Omental fat pad (tissue), 4 donors: Measurements from ENCODE around the gene FBXW7. TPM values are rescaled to one million over a fixed set of nuclear protein-coding genes. Genes with fewer than 3 reads are reported as not detected.

Experiments used
- ATAC-seq: fragments of 150-250 bp; one replicate; pipeline ENCODE4 v1.9.1; 2016; ENCODE audit warnings: mild to moderate bottlenecking, moderate library complexity; ENCODE audit not compliant: low FRiP score
- DNase-seq: peaks from one replicate; pipeline ENCODE4 v3.0.0-alpha.2; 2019; ENCODE audit warnings: low spot score
- total RNA-seq, 4 donors: library from RNA; depleted of rRNA; stranded (reverse); fragments of >200 nt; gene quantifications; one replicate each; pipeline ENCODE4 v1.1.0, GENCODE V29; 2016
- TF ChIP-seq, protein P1 (sequence below), 3 donors: fragments of 450-650 bp; IDR thresholded peaks; one replicate each; pipeline ENCODE4 v1.5.1; 2016 to 2017; ENCODE audit warnings: antibody characterized with exemption in 3 of 3, mild to moderate bottlenecking in 3 of 3, moderate library complexity in 2 of 3

Gene FBXW7
- total RNA-seq, 4 donors from 2014 or later, result 44.3 to 62.0 (median 49.9) TPM

GRCh38 chr4:152323221-152323620 is 212.7 kb downstream of the FBXW7 start:
- TF ChIP-seq, protein P1, sequence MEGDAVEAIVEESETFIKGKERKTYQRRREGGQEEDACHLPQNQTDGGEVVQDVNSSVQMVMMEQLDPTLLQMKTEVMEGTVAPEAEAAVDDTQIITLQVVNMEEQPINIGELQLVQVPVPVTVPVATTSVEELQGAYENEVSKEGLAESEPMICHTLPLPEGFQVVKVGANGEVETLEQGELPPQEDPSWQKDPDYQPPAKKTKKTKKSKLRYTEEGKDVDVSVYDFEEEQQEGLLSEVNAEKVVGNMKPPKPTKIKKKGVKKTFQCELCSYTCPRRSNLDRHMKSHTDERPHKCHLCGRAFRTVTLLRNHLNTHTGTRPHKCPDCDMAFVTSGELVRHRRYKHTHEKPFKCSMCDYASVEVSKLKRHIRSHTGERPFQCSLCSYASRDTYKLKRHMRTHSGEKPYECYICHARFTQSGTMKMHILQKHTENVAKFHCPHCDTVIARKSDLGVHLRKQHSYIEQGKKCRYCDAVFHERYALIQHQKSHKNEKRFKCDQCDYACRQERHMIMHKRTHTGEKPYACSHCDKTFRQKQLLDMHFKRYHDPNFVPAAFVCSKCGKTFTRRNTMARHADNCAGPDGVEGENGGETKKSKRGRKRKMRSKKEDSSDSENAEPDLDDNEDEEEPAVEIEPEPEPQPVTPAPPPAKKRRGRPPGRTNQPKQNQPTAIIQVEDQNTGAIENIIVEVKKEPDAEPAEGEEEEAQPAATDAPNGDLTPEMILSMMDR (IDR thresholded peaks at IDR 0.05), result no peak
- ATAC-seq, result no peak
- no peak for DNase-seq

GRCh38 chr4:152322656-152323055 is 213.2 kb downstream of the FBXW7 start:
- ATAC-seq, result no peak
- no peak for DNase-seq
- TF ChIP-seq, protein P1 (IDR thresholded peaks at IDR 0.05), result no peak

- TF ChIP-seq, protein P1 (IDR thresholded peaks at IDR 0.05), result no peak
- ATAC-seq (no peak), DNase-seq (no peak)
Observed at GRCh38 chr4:152321923-152322322, 214.0 kb downstream of the FBXW7 start.

DNA sequence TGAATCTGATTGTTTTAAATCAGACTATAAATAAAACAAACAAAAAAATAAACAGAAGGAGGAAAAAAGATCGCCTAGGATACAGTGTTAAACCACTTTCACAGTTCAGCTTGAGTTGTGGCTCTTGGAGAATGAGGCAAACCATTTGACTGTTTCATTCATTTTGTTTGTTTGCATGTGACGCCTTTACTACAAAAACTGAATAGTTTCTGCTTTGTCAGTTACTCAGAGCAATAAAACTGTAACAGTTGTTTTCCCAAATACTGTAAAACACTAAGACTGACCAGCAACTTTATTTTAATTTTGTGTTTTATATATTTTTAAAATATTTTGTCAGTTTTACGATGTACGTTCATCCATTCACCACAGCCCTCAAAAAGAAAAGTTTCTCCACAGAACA is 214.5 kb downstream of the FBXW7 start:
- ATAC-seq, result no peak
- DNase-seq, result no peak
- TF ChIP-seq, protein P1 (IDR thresholded peaks at IDR 0.05), result no peak

DNA sequence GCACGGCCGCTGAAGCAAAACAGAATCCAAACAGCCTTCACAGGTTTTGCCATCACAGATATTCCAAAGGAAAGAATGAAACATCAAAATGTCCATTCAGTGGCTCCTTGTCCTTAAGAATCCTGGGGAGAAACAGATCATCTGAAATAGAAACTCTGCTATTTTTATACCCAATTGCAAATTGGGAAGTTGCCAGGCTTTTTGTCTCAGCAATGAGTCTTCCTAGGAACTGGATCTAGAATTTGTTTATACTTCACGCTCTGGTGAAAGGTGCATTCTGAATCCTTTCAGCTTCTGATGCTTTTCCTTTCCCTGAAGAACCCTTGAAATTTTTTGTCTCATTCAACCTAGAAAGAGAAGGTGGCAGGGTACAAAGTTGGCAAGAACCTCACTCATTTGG is 218.9 kb downstream of the FBXW7 start:
- ATAC-seq (no peak), DNase-seq (no peak)
- TF ChIP-seq, protein P1 (IDR thresholded peaks at IDR 0.05), result no peak

DNA sequence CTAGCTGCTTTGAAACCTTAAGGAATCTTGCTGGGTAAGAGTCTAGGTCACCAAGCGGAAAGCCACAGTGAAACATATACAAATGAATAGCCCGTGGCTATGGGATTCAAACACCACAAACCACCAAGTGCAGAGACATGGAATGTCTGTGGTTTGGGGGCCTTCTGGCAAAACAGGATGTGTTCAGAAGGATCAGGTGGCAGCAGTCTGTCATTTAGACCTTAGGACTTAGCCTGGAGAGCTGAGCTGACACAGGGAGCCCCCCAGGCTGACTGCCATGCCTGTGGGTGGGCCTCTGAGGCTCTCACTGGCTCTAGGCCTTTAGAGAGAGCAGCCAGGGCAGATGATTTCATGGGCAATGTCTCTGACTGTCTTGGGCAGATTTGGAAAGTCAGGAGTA is 225.6 kb downstream of the FBXW7 start:
- TF ChIP-seq, protein P1 (IDR thresholded peaks at IDR 0.05), result no peak
- DNase-seq (no peak), ATAC-seq (no peak)

DNA sequence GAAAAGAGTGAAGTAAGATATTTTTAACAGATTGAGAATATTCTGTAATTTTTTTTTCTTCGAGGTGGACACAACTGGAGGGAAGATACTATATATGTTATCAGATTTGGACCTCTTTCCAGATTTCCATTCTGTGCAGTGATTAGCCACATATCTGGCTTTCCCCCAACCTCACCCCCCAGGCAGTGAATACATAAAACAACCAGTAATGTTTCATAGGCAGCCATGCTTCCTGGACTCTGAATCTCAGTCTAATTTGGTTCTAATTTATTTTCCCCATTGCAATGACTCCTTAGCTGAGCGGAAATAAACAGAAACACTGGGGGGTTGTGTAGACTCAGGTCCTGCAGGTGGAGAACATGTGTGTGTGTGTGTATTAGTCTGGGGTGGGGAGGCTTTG is 226.5 kb downstream of the FBXW7 start:
- TF ChIP-seq, protein P1 (IDR thresholded peaks at IDR 0.05), result no peak
- DNase-seq, result no peak
- no peak for ATAC-seq
